ENCODE measurements around the gene RNF103.
"Not testable (repeated sequence)": the region's sequence is repeated elsewhere in the genome, so short reads cannot be mapped to it uniquely, and the experiment has no call there.

RNF103 gene

DNA sequence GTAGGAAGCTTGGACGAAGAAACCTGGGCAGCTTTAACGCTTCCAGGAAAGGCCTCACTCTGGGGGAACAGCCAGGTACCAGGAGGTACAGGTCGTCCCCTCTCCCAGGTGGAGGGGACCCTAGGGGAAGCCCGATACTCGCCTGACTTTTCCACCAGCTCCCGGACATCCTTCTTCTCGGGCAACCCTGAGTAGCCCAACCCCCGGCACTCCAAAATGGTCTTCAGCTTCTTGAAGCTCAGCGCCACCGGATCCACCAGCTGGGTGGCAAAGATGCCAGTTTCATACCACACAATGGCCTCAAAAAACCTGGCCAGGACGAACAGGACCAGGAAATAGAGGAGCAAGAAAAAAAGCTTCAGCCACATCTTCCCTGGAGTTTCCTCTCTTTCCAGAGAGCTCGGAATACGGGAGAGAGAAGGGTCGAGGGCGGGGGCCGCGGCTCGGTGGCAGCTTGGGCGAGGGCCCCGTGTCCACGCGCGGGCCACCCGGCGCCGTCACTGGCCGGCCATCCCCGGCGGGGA lies 1.1 kb downstream of the RNF103 start:
- FAIRE-seq: no peak

GRCh38 chr2:86621280-86621943 lies 2.3 kb downstream of the RNF103 start:
- FAIRE-seq: no peak

GRCh38 chr2:86617738-86618137 lies 5.9 kb downstream of the RNF103 start:
- FAIRE-seq: no peak

DNA sequence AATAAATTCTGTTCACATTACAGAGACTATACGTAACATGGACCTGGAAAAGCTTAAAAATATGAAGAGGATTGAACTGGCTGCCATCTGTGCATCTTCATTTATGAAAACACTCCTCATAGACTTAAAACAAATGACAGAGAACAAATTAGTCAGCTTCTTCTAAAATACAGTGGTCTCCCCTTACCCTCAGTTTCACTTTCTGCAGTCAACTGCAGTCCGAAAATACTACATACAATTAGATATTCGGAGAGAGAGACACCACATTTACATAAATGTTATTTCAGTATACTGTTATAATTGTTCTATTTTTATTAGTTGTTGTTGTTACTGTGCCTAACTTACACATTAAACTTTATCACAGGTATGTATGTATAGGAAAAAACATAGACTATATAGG lies 6.5 kb downstream of the RNF103 start:
- FAIRE-seq: no peak

DNA sequence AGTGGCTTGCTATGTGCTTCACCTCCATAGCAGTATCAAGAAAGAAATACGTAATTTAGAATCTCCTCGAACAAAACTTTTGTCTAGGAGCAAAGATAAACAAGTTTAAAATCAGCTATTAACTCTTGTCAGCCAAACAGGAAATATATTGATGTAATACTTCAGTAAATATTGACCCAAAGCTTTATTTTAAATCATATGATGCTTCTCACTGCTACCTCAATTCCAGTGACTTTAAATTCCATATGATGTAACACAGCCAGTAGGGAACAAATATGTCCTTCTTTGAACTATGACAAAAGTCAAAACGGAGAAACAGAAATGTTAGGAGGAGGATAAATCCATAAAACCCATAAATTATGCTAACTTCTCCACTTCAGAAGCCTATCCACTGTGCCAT lies 7.2 kb downstream of the RNF103 start:
- no peak for FAIRE-seq

- FAIRE-seq: no peak
Observed at GRCh38 chr2:86615596-86615995, 8.1 kb downstream of the RNF103 start.

GRCh38 chr2:86613515-86613914 lies 10.2 kb downstream of the RNF103 start:
- FAIRE-seq: no peak

DNA sequence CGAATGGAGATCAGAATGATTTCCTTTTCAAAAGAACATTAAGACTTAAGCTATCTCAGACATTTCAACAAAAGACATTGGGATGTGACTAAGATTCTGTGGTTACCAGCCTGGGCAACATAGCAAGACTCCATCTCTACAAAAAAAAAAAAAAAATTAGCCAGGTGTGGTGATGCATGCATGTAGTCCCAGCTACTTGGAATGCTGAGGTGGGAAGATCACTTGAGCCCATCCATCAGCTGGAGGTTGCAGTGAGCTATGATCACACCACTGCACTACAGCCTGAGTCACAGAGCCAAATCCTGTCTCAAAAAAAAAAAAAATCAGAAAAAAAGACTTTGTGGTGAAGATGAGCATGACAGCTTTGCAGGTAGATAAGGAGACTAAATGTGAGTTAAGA lies 12.8 kb downstream of the RNF103 start:
- FAIRE-seq: no peak

- no peak for FAIRE-seq
Observed at GRCh38 chr2:86608832-86609410, 14.7 kb downstream of the RNF103 start.

GRCh38 chr2:86603905-86604304 lies 19.8 kb downstream of the RNF103 start:
- no peak for FAIRE-seq

- FAIRE-seq: no peak
Observed at GRCh38 chr2:86598966-86599365, 24.7 kb downstream of the RNF103 start.

- no peak for FAIRE-seq
Observed at GRCh38 chr2:86596118-86596517, 27.5 kb downstream of the RNF103 start.

GRCh38 chr2:86593266-86593665 lies 30.4 kb downstream of the RNF103 start:
- no peak for FAIRE-seq

- FAIRE-seq: no peak
Observed at GRCh38 chr2:86592547-86593230, 31.0 kb downstream of the RNF103 start.

- FAIRE-seq: not testable (repeated sequence)
Observed at GRCh38 chr2:86589701-86590100, 34.0 kb downstream of the RNF103 start.

DNA sequence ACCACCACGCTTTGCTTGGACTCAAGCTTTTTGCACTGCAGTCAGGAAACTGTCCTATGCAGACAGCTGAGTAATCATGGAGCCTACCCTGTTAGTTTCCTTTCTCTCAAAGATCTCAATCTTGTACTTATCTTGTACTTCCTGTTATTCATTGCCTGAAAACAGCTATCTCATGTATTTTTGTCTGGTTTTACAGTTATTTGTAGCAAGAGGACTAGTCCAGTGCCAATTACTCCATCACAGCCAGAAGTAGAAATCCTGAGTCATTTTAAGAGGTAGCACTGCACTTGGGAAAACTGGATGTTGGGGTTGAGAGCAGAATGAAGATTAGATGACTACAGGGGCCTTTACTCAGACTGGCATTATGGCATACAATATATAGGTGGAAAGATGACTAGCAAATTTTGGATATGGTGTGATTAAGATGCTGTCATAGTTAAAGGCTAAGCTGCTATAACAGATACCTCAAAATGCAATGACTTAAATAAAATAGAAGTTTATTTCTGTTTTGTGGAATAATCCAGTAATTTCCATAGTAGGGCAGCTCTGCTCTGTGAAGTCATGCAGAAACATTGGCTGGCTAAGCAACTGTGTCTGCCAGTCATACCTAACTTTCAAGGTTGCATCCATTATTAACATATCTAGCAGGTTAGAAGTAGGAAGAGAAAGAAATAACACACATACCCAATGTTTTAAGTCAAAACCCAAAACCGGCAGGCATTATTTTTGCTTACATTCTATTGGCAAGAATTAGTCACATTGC lies 39.3 kb downstream of the RNF103 start:
- no peak for FAIRE-seq

DNA sequence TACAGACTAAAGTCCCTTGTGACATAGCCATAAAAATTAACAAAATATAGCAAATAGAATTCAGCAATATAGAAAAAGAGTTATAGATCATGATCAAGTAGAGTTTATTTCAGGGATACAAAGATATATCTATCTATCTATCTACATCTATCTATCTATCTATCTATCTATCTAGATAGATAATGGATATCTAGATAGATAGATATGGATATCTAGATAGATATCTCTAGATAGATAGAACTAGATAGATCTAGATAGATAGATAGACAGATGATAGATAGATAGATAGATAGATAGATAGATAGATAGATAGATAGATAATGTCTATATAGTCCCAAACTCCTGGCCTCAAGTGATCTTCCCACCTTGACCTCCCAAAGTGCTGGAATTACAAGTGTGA lies 43.1 kb downstream of the RNF103 start:
- FAIRE-seq: no peak

- FAIRE-seq: no peak
Observed at GRCh38 chr2:86577817-86578456, 45.7 kb downstream of the RNF103 start.

GRCh38 chr2:86570059-86570458 lies 53.6 kb downstream of the RNF103 start:
- no peak for FAIRE-seq

- no peak for FAIRE-seq
Observed at GRCh38 chr2:86566821-86567190, 56.9 kb downstream of the RNF103 start.

DNA sequence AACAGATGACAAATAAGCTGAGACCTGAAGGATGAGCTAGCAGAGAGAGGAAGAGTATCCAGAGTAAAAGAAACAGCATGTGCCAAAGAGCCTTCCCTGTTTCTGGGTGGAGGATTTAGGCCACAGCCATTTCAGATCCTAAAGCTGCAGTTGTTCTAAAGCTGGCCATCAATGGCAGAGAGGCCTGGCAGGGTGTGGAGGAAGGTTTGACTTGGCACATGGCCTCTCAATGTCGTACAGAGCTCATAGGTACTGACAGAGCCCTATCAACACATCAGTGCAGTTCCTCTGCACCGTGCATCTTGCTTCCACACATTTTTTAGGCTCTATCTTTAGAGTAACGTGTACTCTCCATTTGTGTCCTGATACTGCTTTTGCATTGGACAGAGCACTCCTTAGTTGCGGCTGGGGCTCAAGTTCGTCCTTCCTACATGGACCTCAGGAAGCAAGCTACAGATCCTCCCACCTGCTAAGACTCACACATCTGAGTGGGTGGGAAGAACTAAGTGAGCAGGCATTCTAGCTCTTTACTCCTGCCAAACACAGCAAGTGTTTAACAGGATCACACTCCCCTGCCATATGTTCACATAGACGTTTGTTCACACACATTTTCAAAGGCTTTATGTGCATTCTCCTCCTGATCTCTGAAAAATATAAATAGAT lies 57.4 kb downstream of the RNF103 start:
- FAIRE-seq: no peak

GRCh38 chr2:86563650-86564061 lies 60.0 kb downstream of the RNF103 start:
- FAIRE-seq: no peak
